H9 (cell line): ENCODE data around the gene CDH13. TPM values are rescaled to one million over a fixed set of nuclear protein-coding genes. Genes with fewer than 3 reads are reported as not detected.

ENCODE experiments used
- DNase-seq: peaks from one replicate; pipeline ENCODE4 v3.0.0-alpha.2; 2017
- H2AFZ ChIP-seq: one replicate; pipeline ENCODE4 v1.6.1; 2013; ENCODE audit warnings: mild to moderate bottlenecking, low read length, control low read depth, moderate library complexity
- H2AK5ac ChIP-seq: 2 replicates; pipeline ENCODE4 v1.6.1; 2013; ENCODE audit warnings: low read length, control low read depth, mixed read lengths; ENCODE audit not compliant: insufficient read length
- H2BK120ac ChIP-seq: one replicate; pipeline ENCODE4 v1.6.1; 2013; ENCODE audit warnings: low read depth, mild to moderate bottlenecking, low read length, control low read depth, inconsistent platforms; ENCODE audit not compliant: poor library complexity, severe bottlenecking
- H2BK12ac ChIP-seq: 2 replicates; pipeline ENCODE4 v1.6.1; 2013; ENCODE audit warnings: low read length, control low read depth, mixed read lengths, low read depth; ENCODE audit not compliant: insufficient read length
- H2BK15ac ChIP-seq: 2 replicates; pipeline ENCODE4 v1.6.1; 2013; ENCODE audit warnings: low read depth, low read length, control low read depth
- H2BK20ac ChIP-seq: one replicate; pipeline ENCODE4 v1.6.1; 2013; ENCODE audit warnings: low read depth, mild to moderate bottlenecking, low read length, control low read depth, inconsistent platforms; ENCODE audit not compliant: poor library complexity, severe bottlenecking
- H2BK5ac ChIP-seq: 2 replicates; pipeline ENCODE4 v1.6.1; 2013; ENCODE audit warnings: low read length, control low read depth, mixed read lengths; ENCODE audit not compliant: insufficient read length
- H3K14ac ChIP-seq: 2 replicates; pipeline ENCODE4 v1.6.1; 2013; ENCODE audit warnings: low read length, control low read depth; ENCODE audit not compliant: insufficient read depth
- H3K18ac ChIP-seq: 2 replicates; pipeline ENCODE4 v1.6.1; 2013; ENCODE audit warnings: low read depth, mild to moderate bottlenecking, mixed read lengths, low read length, control low read depth; ENCODE audit not compliant: insufficient read length
- H3K23ac ChIP-seq: 2 replicates; pipeline ENCODE4 v1.6.1; 2013; ENCODE audit warnings: low read length, control low read depth, mixed read lengths, low read depth; ENCODE audit not compliant: insufficient read length
- H3K23me2 ChIP-seq: 2 replicates; pipeline ENCODE4 v1.6.1; 2013; ENCODE audit warnings: low read depth, mild to moderate bottlenecking, mixed read lengths, low read length, control low read depth; ENCODE audit not compliant: insufficient read length, poor library complexity, severe bottlenecking
- H3K27ac ChIP-seq: 2 replicates; pipeline ENCODE4 v1.5.1; 2013; ENCODE audit warnings: low read length, control low read depth, mixed read lengths, low read depth; ENCODE audit not compliant: insufficient read length
- H3K27me3 ChIP-seq: 2 replicates; pipeline ENCODE4 v1.6.1; 2013; ENCODE audit warnings: low read length, control low read depth, inconsistent platforms; ENCODE audit not compliant: insufficient read depth
- H3K4ac ChIP-seq: 2 replicates; pipeline ENCODE4 v1.6.1; 2013; ENCODE audit warnings: low read depth, mild to moderate bottlenecking, control low read depth, inconsistent platforms, low read length, moderate library complexity
- H3K4me1 ChIP-seq: 2 replicates; pipeline ENCODE4 v1.6.1; 2013; ENCODE audit warnings: low read length, control low read depth, inconsistent platforms; ENCODE audit not compliant: insufficient read depth
- H3K4me2 ChIP-seq: 2 replicates; pipeline ENCODE4 v1.6.1; 2013; ENCODE audit warnings: low read length, control low read depth, mixed read lengths; ENCODE audit not compliant: insufficient read length, insufficient read depth
- H3K56ac ChIP-seq: 2 replicates; pipeline ENCODE4 v1.6.1; 2013; ENCODE audit warnings: low read depth, mild to moderate bottlenecking, mixed read lengths, low read length, control low read depth; ENCODE audit not compliant: insufficient read length
- H3K79me1 ChIP-seq: 2 replicates; pipeline ENCODE4 v1.6.1; 2013; ENCODE audit warnings: low read depth, mild to moderate bottlenecking, moderate library complexity, low read length, control low read depth, inconsistent platforms; ENCODE audit not compliant: insufficient read depth, poor library complexity, severe bottlenecking
- H3K79me2 ChIP-seq: 2 replicates; pipeline ENCODE4 v1.6.1; 2013; ENCODE audit warnings: low read length, control low read depth, inconsistent platforms; ENCODE audit not compliant: insufficient read depth
- H3K9ac ChIP-seq: 2 replicates; pipeline ENCODE4 v1.6.1; 2013; ENCODE audit warnings: low read length, control low read depth, mixed read lengths; ENCODE audit not compliant: insufficient read length; ENCODE audit errors: extremely low read depth
- H3K9me3 ChIP-seq: one replicate; pipeline ENCODE4 v1.6.1; 2013; ENCODE audit warnings: low read depth, low read length, inconsistent platforms; ENCODE audit not compliant: control insufficient read depth
- H3T11ph ChIP-seq: one replicate; pipeline ENCODE4 v1.6.1; 2013; ENCODE audit warnings: mild to moderate bottlenecking, low read length, control low read depth, inconsistent platforms
- H4K20me1 ChIP-seq: one replicate; pipeline ENCODE4 v1.6.1; 2013; ENCODE audit not compliant: control insufficient read depth, insufficient read length, insufficient read depth
- H4K5ac ChIP-seq: 2 replicates; pipeline ENCODE4 v1.6.1; 2013; ENCODE audit warnings: low read depth, mild to moderate bottlenecking, mixed read lengths, low read length, control low read depth; ENCODE audit not compliant: insufficient read length
- H4K8ac ChIP-seq: replicated peaks from 2 replicates; pipeline ENCODE4 v1.6.1; 2013; ENCODE audit warnings: low read length, control low read depth, mixed read lengths, low read depth; ENCODE audit not compliant: insufficient read length
- H4K91ac ChIP-seq: 2 replicates; pipeline ENCODE4 v1.6.1; 2013; ENCODE audit warnings: low read depth, mild to moderate bottlenecking, moderate library complexity, mixed read lengths, low read length, control low read depth; ENCODE audit not compliant: insufficient read length
- H3K27ac Mint-ChIP-seq, 3 experiments: 2 replicates in 2 of 3; 3 replicates in 1 of 3; pipeline ENCODE4 v1.8.0; 2020 to 2021; ENCODE audit warnings: mixed read lengths in 3 of 3, mild to moderate bottlenecking in 1 of 3, moderate library complexity in 1 of 3
- H3K27me3 Mint-ChIP-seq: 2 replicates; pipeline ENCODE4 v1.8.0; 2021; ENCODE audit warnings: low read depth, mild to moderate bottlenecking, moderate library complexity, mixed read lengths
- H3K36me3 Mint-ChIP-seq, 3 experiments: 2 replicates in 2 of 3; 3 replicates in 1 of 3; pipeline ENCODE4 v1.8.0; 2020 to 2021; ENCODE audit warnings: low read depth in 3 of 3, mixed read lengths in 3 of 3; ENCODE audit not compliant: insufficient read depth in 1 of 3
- H3K4me1 Mint-ChIP-seq, 2 experiments: 2 replicates each; pipeline ENCODE4 v1.8.0; 2020; ENCODE audit warnings: mixed read lengths in 2 of 2
- H3K4me3 Mint-ChIP-seq, 2 experiments: 2 replicates in 1 of 2; 3 replicates in 1 of 2; pipeline ENCODE4 v1.8.0; 2020 to 2021; ENCODE audit warnings: mild to moderate bottlenecking in 2 of 2, mixed read lengths in 2 of 2, moderate library complexity in 1 of 2
- H3K9me3 Mint-ChIP-seq, 2 experiments: 2 replicates in 1 of 2; 3 replicates in 1 of 2; pipeline ENCODE4 v1.8.0; 2020; ENCODE audit warnings: mild to moderate bottlenecking in 2 of 2, mixed read lengths in 2 of 2, moderate library complexity in 1 of 2
- CTCF ChIP-seq: fragments of 200-600 bp; sonication (generic); conservative IDR thresholded peaks from 3 replicates; pipeline ENCODE4 v1.8.0; 2021; ENCODE audit warnings: antibody characterized with exemption, mild to moderate bottlenecking
- WGBS: extraction: QIAGEN DNeasy Blood & Tissue Kit; methylation state at CpG from one replicate; pipeline ENCODE4 v1.1.7; 2013; ENCODE audit warnings: missing lambda C conversion rate, low lambda C conversion rate, mixed read lengths; ENCODE audit not compliant: insufficient read length; ENCODE audit errors: extremely low coverage; 5-methylcytosine and 5-hydroxymethylcytosine counted together
- total RNA-seq: library from RNA; stranded (reverse); gene quantifications from 2 replicates; pipeline ENCODE4 v1.2.1, GENCODE V29; 2021

The CDH13 gene
- total RNA-seq, 1 experiment from 2014 or later: 1.5 TPM

GRCh38 chr16:83402967-83403366 lies 776.2 kb downstream of the CDH13 start:
- H3K18ac ChIP-seq: no peak overlapping the region
- H3K4me2 ChIP-seq: no peak overlapping the region
- H2BK15ac ChIP-seq: no peak overlapping the region
- H4K20me1 ChIP-seq: no peaks in the 10 kb centered on the region
- H2AK5ac ChIP-seq: no peak overlapping the region
- H3K14ac ChIP-seq: no peak overlapping the region
- peaks cover 0 to 5% of the 10 kb centered on the region in 2 experiments; a peak in 2 of 5 replicates for H3K9me3 Mint-ChIP-seq
- no peaks in the 10 kb centered on the region for H3K79me2 ChIP-seq
- no peak overlapping the region for H3K23ac ChIP-seq
- H3K36me3 Mint-ChIP-seq: no peaks in the 10 kb centered on the region; a peak in 1 of 7 replicates
- no peak overlapping the region for H3K4ac ChIP-seq
- H3K9ac ChIP-seq: no peak overlapping the region
- no CpG with 5 or more reads among the region's 4 CpGs for WGBS
- no peak overlapping the region for H3K27ac Mint-ChIP-seq
- no peak overlapping the region for H3K27ac ChIP-seq
- no peak for TF ChIP-seq CTCF
- H3K56ac ChIP-seq: no peak overlapping the region
- DNase-seq: no peak
- no peak overlapping the region for H2AFZ ChIP-seq
- no peaks in the 10 kb centered on the region for H3K4me1 Mint-ChIP-seq
- H2BK120ac ChIP-seq: no peak overlapping the region
- H3K27me3 Mint-ChIP-seq: no peaks in the 10 kb centered on the region; the same call in 1 of the 2 replicates
- H3K4me3 Mint-ChIP-seq: no peak overlapping the region
- no peak overlapping the region for H4K8ac ChIP-seq
- no peaks in the 10 kb centered on the region for H3K4me1 ChIP-seq
- H3K9me3 ChIP-seq: no peaks in the 10 kb centered on the region
- no peaks in the 10 kb centered on the region for H3K79me1 ChIP-seq
- H2BK12ac ChIP-seq: no peak overlapping the region
- no peaks in the 10 kb centered on the region for H3K23me2 ChIP-seq
- no peak overlapping the region for H3T11ph ChIP-seq
- H4K91ac ChIP-seq: no peak overlapping the region
- no peaks in the 10 kb centered on the region for H3K27me3 ChIP-seq
- no peak overlapping the region for H2BK5ac ChIP-seq
- H4K5ac ChIP-seq: no peak overlapping the region
- H2BK20ac ChIP-seq: no peak overlapping the region
